Measurements from ENCODE around the gene MAGEA9B. TPM values are rescaled to one million over a fixed set of nuclear protein-coding genes. Genes with fewer than 3 reads are reported as not detected.
"Not testable (repeated sequence)": the region's sequence is repeated elsewhere in the genome, so short reads cannot be mapped to it uniquely, and the experiment has no call there.

MAGEA9B gene
- total RNA-seq, 1 donor from 2014 or later, result not detected

DNA sequence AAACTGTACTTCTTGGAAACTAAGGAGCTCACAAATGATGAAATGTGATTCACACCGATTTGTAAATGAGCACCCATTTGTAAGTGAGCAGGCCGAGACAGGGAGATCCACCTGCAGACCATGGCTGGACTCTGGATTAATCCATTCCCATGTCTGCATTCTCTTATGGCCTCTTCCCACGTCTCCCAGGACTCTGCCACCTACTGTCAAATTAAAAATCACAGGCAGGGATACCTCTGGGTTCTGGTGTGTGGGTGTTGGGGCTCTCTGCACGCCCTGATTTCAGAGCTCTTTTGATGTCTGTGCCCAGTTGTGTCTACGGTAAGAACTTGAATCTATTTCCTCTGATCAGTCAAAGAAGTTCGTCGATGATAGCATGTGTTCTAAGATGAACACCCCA is 3.7 kb upstream of the MAGEA9B start:
- intact Hi-C loops (cut with DNase I); ATAC-seq (ENCODE audit: poor library complexity): not testable (repeated sequence)

DNA sequence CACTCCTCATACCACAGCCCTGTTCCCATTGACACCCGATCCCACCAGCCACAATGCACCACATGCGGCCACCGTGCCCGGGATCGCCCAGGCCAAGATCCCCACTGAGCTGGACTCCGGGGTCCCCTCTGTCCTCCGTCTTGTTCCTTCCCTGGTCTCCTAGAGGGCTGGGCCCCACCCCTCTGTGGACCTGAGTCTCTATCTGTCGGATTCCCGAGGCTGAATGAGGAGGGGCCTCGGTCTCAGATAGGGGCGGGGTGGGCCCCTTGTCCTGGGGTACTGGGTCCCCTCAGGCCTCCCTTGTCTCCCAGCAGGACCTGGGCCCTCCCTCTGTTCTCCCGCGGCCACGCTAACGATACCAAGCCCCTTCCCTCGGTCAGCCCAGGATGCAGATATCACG is 1.6 kb downstream of the MAGEA9B start:
- intact Hi-C loops (cut with DNase I); DNase-seq; ATAC-seq (ENCODE audit: poor library complexity): not testable (repeated sequence)

More for the DNA sequence above, 3.7 kb upstream of the MAGEA9B start:
- not testable (repeated sequence) for DNase-seq

DNA sequence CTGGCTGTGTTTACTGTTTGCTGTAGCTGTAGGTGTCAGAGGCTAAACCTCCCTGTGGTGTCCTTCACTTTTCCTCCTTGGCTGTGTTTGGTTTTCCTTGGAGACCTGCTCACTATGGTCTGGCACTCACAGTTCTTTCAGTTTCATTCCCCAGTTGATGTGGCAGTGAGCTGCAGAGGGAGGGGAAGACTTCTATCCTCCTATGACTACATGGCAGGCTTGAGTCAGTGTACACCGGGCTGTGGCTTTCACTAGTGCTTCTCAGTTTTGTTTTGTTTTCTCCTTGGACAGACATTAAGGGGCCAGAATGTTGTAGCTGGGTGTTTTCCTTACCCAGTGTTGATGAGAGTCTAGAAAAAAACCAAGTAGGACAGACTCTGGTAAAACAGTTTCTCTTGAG is 13.8 kb downstream of the MAGEA9B start:
- intact Hi-C loops (cut with DNase I); ATAC-seq (ENCODE audit: poor library complexity); DNase-seq: not testable (repeated sequence)

DNA sequence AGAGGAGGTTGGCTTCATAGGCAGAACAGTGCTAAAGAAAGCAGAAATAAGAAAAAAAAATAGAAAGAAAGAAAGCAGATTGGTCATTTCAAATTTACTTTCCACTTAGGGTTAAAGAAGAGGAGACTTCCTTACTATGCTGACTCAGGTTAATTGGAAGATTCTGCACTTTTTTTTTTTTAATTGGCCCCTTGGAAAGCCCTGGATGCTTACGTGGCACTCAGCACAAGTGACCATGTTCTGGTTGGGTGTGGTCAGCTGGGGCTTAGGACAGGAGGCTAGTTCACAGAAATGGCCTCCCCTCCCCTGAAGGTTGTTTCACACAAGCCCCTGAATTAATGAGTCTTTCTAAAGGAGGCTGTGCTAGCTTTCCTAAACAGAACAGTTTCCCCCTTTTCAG is 14.5 kb downstream of the MAGEA9B start:
- intact Hi-C loops (cut with DNase I), result no loop called here
- ATAC-seq (ENCODE audit: poor library complexity) (no peak), DNase-seq (no peak)

DNA sequence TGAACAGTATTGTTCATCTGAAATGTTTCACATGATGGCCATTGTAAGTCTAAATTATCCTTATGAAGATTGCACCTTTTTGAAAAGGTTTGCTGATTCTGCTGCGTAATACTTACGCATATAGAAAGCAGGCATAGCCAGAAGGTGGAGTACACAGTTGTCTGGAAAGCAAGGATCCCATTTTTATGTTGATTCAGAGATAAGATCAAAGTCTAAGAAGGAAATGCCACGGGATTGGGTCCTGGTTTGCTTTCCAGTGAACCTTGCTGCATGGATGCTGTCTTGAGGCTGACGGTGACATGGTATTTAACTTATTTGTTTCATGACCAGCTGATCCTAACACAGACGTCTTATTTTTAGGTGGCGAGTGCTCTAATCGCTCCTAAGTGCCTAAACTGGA is 15.5 kb downstream of the MAGEA9B start:
- intact Hi-C loops (cut with DNase I), result no loop called here
- no peak for DNase-seq
- no peak for ATAC-seq (ENCODE audit: poor library complexity)

DNA sequence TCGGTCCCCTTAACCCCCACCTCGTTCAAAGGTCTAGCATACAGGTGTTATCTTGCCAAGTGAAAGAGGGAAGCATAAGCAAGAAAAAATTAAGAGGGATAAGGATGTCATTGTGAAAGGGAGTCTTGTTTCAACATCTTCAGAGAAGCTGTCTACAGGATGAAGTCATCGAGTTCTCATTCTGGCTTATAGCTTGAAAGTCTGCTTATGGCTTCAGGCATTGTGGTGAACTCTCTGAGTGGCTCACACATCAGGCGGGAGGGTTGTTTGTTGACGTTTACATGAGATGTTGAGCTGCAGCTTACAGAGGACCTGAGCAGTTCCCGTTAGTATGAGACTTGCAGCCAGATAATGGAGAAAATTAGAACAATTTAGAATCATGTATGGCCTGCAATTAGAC is 16.6 kb downstream of the MAGEA9B start:
- ATAC-seq (ENCODE audit: poor library complexity) (no peak), DNase-seq (no peak)
- intact Hi-C loops (cut with DNase I), result no loop called here

DNA sequence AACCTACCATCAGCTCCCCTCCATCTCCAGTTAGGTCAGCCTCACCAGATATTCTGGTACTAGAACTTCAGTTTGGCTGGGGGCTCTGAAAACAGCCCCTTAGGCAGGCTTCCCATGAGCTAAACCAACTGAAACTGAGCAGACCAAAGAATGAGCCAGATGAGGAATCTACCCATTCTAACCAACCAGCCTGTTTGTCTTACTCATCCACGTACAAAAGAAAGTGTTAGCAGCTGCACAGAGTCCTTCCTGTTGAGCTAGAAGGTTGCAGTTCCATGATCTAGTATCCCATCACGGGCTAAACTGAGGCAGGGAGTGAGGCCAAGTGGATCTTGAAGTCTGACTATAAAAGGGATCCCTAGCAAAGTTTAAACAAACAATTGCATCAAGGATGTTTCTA is 17.5 kb downstream of the MAGEA9B start:
- DNase-seq, result no peak
- intact Hi-C loops (cut with DNase I), result no loop called here
- no peak for ATAC-seq (ENCODE audit: poor library complexity)

DNA sequence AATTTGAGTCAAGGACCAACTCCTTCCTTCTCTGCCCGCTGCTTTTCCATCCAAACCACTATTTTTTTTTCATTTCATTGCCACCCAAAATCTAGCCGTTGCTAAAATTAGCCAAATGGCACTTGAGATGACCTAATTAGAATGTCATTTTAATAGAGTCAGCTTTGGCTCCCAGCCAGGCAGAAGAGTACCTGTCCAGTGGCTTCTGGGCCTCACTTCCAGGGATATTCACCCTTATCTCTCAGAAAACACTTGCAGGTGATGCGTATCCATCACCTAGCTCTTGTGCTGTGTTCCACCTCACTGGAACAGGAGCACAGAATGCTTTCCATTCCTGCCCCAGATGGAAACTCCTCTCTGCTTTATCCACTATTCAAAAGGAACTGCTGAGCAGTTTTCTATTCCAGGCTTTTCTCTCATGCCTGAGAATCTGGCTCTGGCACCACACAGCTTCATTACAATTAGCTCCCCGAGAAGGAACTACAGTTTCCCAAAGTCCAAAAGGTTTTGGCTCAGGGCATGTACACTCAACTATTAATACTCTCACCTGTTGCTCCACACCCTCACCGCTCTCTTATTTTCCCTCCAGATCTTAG is 18.5 kb downstream of the MAGEA9B start:
- intact Hi-C loops (cut with DNase I), result no loop called here
- DNase-seq (no peak), ATAC-seq (ENCODE audit: poor library complexity) (no peak)

DNA sequence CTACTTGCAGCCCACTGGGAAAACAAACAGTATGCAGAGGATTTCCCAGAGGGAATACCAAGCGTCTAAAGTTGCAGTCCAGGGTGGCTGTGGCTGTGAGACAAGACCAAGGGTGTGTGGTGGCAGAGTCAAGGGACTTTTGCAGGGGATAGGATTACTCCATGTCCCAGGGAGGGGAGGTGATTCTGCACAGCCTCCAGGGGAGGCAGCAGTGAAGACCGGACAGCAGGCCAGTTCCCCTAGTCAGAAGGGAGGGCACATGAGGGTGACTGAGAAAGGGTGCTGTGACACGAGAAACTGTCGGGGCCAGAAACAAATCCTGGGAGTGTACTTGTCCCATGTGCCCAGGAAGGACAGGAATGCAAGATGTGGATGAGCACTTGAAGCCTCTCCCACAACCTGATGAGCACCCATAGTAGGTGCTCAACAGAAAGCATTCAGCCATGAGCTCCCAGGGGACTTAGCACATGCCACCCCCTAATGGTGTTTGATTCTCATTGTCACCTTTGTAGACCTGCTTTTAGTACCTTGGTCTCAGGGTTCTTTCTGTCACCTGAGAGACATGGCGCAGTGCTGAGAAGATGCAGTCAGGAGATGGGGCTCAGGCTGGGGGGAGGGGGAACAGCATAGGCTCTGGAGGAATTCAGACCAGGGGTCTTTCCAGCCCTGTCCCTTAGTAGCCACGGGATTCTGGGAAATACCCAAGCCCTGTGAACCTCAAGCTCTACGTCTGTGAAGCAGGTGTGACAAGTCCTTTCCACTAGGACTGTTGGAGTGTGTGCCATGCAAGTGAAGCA is 19.4 kb downstream of the MAGEA9B start:
- DNase-seq (no peak), ATAC-seq (ENCODE audit: poor library complexity) (no peak)
- intact Hi-C loops (cut with DNase I), result no loop called here

DNA sequence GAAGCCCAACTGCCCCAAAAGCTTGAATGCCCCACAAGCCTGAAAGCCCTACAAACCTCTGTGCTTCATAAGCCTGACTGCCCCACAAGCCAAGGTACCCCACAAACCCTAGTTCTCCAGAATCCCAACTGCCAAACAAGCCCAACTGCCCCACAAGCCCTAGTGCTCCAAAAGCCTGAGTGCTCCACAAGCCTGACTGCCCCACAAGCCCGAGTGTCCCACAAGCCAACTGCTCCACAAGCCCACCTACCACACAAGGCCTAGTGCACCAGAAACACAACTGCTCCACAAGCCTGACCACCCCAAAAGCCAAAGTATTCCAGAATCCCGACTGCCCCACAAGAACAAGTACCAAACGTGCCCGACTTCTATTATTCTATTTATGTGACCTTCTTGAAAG is 23.9 kb downstream of the MAGEA9B start:
- DNase-seq (no peak), ATAC-seq (ENCODE audit: poor library complexity) (no peak)
- intact Hi-C loops (cut with DNase I), result no loop called here

DNA sequence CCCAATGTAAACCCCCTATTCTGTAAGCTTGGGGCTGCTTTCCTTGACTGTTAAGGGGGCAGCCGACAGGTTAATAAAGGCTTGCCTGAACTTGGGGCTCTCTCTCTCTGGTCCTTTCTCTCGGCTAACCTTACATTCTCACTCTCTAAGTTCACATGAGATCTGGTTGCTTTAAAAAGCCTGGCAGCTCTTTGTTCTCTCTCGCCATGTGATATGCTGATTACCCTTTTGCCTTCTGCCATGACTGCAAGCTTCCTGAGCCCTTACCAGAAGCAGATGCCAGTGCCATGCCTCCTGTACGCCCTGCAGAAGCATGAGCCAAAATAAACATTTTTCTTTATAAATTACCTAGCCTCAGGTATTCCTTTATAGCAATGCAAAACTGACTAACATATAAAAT is 32.0 kb downstream of the MAGEA9B start:
- ATAC-seq (ENCODE audit: poor library complexity), result peak; percentile 15
- intact Hi-C loops (cut with DNase I); DNase-seq: not testable (repeated sequence)

DNA sequence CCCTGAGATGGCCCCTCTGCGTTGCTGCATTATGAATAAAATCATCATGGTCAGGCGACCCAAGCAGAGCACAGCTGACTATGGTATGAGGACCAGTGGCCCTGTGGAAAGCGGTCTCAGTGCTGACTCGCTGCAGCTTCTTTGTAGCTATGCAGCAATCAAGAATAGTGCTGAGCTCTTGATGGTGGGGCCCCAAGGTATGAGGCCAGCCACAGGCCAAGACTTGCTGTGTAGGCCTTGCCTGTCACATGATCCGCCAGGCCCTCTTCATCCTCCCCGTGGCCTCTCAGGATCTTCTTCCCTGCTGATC is 35.4 kb downstream of the MAGEA9B start:
- DNase-seq; intact Hi-C loops (cut with DNase I); ATAC-seq (ENCODE audit: poor library complexity): not testable (repeated sequence)

DNA sequence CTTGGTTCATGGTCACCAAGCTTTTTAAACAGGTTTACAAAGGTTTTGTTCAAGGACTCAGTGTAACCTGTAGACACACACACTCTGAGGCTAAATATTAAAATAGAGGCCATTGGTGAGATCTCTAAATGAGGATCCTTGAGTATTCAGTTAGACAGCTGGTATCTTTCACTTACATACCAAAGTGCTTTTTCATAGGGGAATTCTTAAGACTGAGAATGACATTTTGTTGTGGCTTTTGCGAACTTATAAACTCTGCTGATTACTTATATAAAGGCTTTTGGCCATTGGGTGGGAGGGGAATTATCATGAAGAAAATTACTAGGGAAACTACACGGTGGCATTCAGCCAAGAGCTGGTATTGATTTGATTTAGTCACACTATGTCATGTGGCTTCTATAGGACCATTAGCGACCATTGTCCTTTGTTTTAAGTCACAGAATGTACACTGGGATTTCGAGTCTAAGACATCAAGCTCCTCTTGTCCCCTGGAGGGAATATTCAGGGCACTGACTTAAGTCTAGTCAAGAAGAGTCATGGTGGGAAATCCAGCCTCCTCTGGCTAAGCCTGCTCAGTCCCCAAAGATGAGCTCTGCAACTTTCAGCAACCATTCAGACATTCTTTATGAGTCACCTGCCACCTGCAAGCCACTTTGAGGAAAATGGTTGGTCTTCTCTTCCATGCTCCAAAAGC is 35.9 kb downstream of the MAGEA9B start:
- ATAC-seq (ENCODE audit: poor library complexity); DNase-seq; intact Hi-C loops (cut with DNase I): not testable (repeated sequence)

DNA sequence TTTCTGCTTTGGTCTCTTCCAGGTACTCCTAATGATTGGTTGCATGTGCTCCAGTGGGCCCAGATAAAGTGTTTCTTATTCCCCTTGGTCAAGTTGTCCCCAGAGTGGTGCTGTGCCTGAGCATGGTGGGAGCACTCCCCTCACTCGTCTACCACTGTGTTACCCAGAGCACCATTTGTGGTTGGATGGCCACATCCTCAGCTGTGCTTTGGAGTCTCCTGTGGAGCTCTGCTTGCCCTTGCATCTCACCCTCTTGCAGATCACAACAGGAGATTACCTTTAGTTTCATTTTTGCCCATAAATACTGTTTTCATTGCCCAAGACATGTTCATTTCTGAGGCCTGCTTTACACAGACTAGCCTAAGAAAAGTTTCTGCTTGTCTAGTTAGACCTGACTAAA is 36.8 kb downstream of the MAGEA9B start:
- ATAC-seq (ENCODE audit: poor library complexity); DNase-seq; intact Hi-C loops (cut with DNase I): not testable (repeated sequence)

DNA sequence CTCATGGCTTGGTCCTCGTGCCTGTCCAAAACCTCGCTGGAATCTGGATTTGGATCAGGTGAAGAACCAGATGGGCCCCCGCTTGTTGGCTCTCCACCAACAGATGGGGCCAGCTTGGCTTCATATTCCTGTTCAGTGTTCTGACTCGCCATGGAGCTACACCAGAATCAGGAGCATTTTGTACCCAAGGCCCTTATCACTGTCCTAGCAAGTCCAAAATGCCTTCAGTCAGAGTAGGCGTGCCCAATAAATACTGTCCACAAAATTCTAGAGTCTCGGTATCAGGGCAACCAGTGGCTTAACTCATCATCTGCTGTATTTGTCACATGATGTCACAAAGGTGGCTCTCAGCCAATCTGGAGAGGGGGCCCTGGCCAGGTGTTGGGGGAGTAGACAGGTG is 37.6 kb downstream of the MAGEA9B start, which contains the start of gene HSFX3:
TSS of gene HSFX3 (minus strand) at position 224 of the 400 bp plus-strand sequence. CDS start at position 152, 72 bp downstream.
- intact Hi-C loops (cut with DNase I); ATAC-seq (ENCODE audit: poor library complexity); DNase-seq: not testable (repeated sequence)

DNA sequence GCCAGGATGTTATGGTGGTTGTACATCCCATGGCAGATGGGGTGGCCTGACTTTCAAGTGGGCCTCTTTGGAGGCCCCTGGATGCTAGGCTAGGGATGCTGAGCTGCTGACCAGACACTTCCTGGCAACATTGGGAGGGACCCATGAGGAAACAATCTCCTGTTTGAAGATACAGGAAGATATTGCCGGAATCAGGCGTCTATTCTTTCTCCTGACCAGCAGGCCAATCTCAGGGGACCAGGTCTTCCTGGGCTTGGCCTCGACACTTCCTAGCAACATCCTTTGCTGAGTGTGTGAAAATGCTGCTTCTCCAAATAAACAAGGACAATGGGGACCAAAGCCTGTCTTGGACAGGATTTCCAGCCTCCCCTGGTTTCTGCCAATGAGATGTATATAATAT is 39.5 kb downstream of the MAGEA9B start:
- ATAC-seq (ENCODE audit: poor library complexity); DNase-seq; intact Hi-C loops (cut with DNase I): not testable (repeated sequence)

DNA sequence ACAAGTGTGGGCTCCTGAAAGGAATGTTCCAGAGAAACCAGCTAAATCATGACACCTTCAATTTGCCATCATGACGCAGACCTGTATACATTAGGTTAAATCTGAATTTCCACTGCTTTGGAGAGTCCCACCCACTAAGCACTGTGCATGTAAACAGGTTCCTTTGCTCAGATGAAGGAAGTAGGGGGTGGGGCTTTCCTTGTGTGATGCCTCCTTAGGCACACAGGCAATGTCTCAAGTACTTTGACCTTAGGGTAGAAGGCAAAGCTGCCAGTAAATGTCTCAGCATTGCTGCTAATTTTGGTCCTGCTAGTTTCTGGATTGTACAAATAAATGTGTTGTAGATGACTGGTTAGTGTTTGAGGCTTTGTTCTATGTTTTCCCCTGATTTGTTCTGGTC is 40.3 kb downstream of the MAGEA9B start:
- ATAC-seq (ENCODE audit: poor library complexity); intact Hi-C loops (cut with DNase I); DNase-seq: not testable (repeated sequence)

DNA sequence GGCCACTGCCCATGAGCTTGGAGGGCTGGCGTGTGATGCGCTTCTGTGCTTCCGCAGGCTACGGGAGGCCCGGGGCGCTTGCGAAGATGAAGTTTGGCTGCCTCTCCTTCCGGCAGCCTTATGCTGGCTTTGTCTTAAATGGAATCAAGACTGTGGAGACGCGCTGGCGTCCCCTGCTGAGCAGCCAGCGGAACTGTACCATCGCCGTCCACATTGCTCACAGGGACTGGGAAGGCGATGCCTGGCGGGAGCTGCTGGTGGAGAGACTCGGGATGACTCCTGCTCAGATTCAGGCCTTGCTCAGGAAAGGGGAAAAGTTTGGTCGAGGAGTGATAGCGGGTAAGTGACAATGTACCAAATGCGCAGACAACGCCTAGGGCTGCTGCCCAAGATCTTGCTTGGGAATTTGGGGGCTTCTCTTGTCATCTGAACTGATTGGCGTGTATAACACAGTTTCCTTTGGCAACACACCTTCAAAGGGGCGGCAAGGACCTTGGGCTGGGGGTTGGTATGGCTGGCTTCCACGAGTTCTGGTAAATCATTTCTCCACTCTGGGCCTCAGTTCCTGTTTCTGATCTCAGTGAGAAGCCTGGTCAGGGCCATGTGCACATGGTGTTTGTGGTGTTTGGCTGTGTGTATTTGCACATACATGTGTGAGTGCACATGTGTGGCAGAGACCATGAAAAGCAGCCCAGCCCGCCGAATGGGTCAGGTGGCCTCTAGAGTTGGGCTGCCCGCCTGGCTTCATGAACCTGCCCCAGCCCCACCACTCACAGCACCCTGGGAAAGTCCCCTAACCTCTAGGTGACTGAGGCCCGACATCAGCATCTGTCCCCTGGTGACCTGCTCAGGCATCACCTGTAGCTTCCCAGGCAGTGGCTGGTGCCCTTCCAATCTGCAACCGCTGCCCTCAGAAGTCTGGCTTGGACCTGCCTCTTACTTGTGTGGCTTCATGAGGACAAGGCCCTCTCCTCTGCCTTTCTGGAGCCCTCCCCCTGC is 41.4 kb downstream of the MAGEA9B start:
- DNase-seq; intact Hi-C loops (cut with DNase I); ATAC-seq (ENCODE audit: poor library complexity): not testable (repeated sequence)

Measured in Right ventricle myocardium superior (tissue), 1 donor.